IPS DF 4.7 (cell line): Measurements from ENCODE around the gene ATP1A1.

Experiments used
- DNase-seq: peaks from one replicate; pipeline ENCODE4 v3.0.0-alpha.2; 2013; ENCODE audit warnings: low spot score; ENCODE audit errors: extremely low read depth

The ATP1A1 gene

DNA sequence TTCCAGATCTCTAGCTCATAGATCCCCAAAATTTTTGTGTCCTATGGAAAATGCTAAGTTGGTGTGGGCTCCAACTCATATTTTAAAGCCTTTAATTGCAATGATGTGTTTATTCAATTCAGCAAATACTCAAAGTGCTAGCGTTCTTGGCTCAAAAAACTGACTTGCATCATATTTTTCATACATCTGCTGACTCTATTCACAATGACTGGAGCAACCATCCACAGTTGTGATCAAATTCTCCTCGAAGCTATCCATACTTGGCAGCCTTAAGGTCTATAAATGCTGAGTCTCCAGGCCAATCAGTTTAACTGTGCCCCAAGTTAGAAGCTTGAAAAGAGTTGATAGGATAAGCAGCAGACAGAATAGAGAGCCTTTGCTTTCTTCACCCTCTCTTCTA lies 2.9 kb upstream of the ATP1A1 start:
- DNase-seq: no peak

DNA sequence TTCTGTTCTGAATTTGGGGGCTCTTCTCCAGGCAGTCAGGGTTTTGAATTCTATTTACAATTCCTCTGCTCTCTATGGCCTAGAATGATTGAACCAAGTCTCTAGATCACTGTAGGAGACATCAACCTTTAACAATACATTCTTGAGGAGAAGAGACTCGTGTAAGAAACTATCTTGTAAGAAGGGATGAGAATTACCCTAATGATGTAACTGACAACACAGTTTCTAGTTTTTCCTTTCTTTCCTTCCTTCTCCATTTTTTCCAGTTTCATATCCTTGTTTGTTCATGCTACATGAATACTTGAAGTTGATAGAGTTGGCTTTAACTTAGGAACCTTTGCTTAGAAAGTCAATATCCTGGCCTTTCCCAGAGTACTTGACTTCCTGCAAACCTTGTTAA lies 1.3 kb upstream of the ATP1A1 start:
- DNase-seq: no peak

DNA sequence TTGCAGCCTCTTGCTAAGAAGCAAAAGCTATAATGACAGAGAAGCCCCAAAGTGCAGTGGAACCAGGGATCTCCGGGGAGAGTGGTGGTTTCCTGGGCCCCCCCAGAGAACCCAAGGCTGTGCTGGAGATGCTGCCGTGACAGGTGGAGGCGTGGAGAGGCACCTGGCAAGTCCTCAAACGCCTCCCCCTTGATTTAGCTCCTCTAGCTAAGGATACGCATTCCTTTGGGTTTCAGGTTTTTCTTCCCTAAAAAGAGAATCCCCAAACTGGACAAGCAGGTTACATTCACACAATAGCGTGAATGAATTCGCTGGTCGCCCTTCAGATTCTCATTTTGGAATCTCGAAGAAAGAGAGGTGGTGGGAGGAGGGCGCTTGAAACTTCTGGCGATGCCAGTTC lies 853 bp upstream of the ATP1A1 start:
- no peak for DNase-seq

DNA sequence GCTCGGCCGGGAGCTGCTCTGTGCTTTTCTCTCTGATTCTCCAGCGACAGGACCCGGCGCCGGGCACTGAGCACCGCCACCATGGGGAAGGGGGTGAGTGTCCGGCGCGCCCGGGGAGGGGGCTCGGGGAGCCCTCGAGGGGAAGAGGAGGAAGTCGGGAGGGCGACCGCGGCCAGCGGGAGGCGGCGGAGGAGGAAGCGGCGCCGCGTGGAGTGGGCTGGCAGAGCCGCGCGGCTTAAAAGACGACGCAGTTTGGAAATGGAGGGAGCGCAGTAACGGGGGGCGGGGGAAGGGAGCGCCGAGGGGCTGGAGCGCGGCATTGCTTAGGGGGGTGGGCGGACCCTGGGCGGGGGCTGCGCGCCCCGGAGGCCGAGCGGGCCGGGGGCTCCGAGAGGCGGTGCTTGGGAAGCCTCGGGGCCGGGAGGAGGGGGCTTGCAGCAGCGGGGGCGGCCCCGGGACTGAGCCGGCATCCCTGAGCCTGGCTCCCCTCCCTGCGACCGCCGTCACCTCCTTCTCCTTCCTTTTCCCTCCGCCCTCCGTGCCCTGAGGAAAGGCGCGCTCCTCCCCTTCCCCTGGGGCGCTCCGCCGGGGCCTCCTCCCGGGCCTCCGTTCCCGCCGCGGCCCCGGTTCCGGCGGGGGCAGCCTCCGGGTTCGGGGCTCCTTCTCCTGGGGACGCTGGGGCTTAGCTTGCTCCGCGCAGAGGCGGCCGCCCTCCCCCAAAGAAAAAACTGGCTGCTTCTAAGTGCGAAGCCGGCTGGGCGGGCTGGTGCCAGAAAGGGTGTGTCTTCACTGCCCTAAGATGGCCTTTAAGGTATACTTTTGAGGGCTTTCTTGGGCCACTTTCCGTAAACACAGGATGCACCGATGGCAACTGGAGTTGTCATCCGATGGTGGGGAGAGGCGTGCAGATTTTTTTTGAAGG lies 648 bp downstream of the ATP1A1 start:
- DNase-seq: no peak

DNA sequence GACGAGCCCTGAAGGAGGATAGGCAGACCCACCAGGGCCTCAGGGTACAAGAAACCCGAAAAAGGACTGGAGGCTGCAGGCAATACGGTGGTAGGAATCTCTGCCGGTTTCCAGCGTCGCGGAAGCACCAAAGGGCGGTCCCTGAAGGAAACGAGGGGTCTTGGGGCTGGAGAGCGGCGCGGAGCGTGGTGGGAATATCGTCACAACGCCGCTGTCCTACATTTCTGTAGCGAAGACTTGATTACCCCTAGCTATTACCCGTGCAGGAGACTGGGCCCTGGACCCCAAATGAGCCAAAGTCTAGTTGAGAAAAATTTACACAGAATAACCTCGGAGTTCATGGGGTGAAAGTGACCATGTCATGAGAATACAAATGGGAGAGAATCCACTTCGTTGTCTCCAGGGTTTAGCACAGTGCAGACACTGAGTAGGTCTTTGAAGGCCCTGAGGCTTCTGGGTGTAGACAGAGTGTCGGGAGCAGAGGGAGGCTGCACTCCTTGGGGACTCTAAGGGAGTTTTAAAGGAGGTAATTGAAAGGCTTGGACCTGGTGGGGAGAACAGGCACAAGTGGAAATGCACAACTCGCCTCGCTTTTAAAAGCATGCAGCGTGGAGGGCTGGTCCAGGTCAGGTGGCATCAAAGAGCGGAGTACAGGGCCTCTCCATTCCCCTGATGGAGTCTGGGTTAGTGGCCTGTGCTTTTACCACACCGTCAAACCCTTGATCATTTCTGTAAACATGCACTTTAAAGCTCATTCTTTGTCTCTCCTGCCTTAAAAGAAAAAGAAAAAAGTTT lies 1.5 kb downstream of the ATP1A1 start:
- DNase-seq: no peak

DNA sequence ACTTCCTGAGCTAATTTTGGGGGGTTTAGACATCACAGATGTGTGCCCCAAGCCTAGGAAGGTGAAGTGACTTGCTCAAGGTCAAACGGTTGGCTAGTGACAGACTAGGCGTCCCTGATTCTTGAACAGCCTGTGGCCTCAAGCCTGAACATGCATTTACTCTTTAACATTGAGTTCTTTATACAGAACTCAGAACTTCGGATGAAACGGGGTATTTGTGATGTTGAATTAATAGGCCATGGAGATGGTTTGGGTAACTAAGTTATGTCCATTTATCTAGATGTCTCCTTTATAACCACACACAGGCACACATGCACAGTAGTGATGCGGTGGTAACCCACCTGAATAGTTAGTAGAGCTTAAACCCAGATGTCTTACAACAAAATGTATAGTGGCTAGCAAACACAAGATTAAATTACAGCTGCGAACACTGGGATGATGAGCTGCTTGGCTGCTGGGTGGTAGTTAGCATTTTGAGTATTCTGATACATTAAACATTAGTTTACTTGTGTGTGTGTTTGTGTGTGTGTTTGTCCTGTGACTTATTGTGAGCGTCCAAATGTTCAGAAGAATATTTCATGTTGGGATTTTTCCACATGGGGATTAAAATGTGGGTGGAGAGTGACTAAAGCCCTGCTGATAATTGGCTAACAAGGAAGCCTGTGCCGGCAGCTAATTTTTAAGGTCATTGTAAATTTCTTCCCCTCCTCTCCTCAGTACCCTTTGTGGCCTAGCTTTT lies 2.3 kb downstream of the ATP1A1 start:
- DNase-seq: no peak

DNA sequence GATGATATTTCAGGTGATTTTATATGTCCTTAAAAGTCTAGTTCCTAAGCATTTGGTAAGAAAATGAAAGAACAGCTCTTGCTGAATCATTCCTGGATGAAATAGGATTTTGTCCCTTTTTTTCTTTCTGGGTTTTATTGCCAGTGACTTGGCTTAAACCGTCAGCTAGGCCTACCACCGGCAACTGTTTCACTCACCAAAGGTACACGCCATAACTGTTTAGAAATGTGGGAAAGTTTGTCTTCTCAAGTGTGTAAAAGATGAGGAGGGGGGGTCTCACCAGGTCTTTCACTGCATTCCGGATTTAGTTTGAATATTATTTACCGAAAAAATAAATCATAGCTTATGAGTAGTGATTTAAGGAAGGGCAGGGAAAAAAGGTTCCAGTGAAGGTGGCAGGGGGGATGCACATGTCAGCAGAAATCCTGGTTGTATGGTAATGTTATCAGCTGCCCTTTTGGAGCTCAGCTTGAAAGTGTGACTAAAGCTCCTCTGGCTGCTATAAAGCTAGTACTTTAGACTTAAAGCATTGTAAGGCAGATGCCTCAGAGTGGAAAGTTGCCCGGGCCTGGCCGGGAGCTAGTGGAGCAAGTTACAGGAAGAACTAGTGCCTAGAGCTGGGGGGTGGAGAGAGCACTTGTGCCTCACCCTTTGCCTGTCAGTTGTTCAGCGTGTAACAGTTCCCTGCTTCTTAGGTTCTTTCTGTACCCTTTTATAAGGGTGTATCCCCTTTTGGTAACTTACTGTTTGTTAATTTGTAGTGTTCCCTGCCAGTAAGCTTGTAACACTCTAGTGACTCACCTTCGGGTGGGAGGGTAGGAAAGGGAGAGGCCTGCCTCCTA lies 3.1 kb downstream of the ATP1A1 start:
- DNase-seq: no peak

DNA sequence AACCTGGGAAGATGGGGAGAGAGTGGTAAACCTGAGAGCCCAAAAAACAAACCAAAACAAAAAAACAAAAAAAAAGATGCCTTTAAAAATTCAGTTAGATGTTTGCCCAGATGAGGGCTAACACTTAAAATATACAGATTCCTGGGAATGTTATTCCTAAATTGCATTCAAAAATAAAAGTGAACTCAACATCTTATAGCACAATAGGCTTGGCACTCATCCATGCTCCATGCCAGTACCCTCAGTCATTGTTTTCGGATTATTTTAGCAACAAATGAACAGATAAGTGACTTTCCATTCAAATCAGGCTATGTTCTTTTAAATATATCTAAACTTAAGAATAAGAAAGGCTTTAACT lies 3.7 kb downstream of the ATP1A1 start:
- DNase-seq: no peak

DNA sequence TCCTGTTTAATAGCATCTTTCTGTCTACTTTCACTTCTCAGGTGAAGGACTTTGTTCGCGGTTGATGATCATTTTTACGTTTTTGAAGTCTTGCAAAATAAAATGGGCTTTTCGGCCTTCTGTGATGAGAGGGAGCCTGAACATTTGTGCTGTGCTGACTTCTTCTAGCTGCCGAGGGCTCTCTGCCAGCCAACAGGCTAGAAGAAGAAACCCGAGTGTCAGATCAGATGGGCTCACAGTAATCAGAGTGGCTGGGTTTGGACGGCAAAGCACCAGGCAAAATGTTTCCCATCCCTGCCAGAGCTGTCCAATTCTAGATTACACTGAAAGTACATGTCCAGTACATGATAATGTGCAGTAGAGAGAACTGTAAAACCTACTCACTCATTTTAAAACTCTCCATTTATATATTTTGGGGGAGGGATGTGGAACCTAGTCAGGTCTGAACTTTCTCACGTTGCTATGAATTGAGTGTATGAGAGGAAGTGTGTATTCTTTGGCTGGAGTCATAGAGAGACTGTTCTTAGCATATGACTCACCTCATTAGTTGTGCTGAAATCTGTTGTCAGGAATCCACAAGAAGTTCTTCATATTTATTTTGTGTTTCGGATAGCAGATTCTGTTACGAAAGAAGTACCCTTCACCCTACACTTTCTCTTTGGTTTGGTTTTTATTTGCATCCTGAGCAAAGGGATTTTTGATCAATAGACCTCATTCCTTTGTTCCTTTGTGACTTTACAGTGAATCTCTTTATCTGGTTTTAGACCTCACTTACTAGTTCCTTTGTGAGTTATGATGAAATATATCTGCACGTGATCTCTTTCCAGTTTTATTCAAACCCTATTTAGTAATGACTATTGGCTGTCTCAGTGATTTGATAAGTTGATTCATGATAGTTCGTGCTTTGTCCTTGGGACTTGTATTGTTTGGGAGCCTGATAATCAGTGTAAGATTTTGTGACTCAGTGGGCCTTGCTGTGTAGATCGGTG lies 4.8 kb downstream of the ATP1A1 start:
- no peak for DNase-seq

DNA sequence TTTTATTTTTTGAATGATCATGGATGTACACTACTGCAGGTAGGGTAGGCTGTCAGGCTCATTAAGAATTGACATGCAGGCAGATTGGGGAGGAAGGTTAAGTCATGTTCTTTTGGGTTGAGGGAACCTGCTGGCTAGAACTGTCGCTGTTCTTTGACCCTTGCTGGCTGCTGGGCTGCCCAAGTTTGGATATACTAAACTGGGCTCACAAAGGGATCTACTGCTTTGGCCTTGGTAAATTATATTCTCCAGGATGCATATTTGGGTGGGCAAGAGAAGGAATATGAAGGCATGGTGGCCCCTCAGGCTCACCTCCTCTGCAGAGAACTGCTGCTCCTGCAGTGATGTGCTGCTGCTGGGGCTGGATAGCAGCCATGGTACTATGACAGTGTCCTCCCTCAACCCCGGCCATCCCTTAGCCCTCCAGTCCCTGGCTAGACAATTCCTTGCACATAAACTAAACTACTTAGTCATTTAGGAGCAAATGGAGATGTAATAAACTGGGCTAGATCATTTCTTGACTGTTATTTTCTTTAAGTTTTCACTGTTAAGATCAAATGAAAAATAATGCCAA lies 6.1 kb downstream of the ATP1A1 start:
- DNase-seq: no peak

DNA sequence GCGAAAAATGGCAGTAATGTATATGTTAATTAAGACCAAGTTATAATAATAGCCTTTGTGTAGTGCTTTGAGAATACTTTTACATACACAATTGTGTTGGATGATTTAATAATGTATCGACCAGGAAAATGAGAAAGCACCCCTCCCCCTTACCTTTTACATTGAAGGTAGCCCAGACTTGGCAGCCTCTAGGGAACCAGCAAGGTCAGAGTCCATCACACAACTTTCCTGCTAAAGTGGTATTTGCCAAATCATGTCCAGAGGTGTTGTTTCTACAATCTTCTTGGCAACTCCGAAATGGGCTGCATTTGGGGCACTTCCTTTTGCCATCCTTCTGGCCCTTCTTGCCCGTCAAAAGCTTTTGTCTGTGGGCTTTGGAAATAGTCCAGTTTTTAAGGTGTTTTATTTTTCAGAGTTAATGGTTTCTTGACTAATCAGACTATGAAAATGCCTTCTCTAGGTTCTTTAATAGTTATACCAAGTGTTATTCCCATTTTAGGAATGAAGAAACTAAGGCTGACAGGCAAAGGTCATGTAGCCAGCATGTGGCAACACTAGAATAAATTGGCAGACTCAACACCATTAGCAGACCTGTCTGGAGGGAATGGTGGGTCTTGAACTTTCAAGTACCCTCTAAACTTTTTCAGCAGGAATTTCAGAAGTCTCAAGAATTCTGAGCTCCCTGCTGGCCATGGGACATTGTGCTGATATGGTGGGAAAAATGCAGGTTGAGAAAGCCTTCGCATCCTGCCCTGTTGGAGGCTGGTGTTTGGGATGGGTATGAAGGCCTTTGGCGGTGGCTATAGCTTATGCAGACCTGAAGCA lies 6.8 kb downstream of the ATP1A1 start:
- DNase-seq: no peak

DNA sequence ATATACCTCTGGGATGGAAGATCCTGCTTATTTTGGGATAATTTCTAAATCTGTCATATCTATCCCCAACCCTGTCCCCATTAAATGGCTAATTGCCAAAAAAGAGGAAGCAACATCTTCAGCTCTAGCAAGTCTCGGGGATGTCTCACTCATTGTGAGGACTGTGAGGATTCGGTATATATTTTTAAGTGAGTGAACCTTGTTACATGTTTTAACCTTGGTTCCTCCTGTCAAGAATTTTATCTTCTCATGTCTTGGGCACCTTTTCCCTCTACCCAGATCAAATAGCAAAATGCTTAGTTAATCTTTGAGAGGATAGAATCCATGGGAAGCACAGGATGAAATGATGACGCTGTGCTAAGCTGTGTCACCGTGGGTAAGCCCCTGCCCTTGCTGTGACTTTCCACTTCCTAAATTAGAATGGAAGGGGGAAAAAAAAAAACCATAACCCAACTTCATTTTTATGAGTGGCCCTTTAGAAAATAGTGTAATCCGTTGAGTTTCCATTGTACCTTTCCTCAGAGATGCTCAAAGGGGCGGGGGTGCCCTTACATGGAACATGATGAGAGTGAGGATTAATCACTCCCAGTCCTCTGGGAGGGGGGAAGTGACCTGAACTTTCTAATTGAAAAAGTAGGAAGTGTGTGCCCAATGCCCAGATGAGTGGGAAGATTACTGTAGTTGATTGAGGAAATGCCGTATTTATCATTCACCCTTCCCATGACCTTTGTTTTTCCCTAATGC lies 7.6 kb downstream of the ATP1A1 start:
- DNase-seq: no peak

DNA sequence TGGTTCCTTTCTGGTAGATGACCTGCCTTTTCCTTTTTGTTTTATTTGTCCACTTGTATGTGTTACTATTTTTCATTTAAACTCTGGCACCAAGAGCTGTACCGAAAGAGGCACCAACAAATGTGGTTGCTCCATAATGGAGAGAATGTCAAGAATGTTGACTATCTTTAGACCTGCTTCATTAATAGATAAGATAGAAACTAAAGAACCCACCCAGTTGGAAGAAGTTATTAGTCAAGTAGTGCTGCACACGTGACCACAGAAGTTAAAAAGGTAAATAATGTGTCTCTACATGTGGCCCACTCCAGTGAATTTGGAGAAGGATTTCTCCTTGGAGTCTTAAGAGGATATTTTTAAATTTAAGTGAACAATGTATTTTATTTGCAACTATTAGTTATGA lies 9.3 kb downstream of the ATP1A1 start:
- DNase-seq: no peak

DNA sequence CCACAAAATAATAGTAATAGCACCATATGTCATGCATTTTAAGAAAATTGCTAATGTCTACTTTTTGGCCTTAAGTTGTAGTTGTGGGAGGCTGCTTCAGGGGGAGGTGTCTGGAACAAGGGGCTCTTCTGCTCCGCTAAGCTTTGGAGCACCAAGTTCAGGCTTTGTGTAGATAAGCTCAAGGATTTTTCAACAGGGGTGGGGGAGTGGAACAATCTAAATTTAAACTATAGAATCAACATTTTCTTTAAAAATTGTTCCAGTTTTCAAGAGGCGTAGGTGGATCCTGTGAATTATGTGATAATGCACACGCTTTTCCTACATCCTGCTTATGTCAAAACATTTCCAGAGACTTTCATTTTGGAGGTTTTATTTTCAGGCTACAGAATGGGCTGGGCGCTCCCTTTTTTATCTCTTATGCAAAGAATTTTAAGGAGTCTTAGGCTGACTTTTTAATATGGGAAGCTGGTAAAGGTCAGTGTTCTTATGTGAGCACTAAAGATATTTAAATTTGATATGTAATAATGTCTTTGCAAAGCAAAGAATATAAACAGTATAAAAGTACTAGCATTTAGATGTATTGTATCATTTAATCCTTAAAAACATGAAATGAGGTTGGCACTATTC lies 9.9 kb downstream of the ATP1A1 start:
- DNase-seq: no peak

DNA sequence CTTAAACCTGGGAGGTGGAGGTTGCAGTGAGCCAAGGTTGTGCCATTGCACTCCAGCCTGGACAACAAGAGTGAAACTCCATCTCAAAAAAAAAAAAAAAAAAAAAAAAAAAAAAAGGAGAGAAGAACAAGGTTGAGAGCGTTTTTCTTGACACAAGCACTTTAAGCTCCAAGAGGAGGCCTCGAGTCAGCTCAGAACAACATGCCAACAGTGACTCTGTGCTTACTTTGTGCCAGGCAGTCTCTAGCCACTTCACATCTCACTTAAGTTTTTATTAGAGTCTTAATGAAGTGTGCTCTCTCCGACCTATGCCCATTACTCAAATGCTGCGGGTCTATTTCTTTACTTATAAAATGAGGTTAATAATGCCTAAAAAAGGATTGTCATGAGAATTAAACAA lies 13.0 kb downstream of the ATP1A1 start:
- no peak for DNase-seq

DNA sequence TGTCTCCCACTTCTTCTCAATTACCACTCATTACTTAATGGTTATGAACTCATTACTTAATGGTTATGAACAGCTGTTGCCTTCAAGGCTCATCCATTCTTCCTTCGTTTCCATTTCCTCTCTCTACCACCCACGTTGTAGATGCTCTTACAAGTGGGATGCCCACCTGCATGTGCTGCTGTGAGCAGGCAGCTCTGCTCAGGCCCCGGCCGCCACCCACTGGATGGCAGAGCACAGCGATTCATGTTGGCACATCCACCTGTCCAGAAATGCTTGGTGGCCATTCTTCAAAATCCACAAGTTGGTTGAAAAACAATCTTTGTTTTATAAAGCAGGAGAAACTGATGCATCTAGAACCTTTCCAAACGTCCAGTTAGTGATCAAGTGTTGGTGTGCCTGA lies 14.5 kb downstream of the ATP1A1 start:
- no peak for DNase-seq

DNA sequence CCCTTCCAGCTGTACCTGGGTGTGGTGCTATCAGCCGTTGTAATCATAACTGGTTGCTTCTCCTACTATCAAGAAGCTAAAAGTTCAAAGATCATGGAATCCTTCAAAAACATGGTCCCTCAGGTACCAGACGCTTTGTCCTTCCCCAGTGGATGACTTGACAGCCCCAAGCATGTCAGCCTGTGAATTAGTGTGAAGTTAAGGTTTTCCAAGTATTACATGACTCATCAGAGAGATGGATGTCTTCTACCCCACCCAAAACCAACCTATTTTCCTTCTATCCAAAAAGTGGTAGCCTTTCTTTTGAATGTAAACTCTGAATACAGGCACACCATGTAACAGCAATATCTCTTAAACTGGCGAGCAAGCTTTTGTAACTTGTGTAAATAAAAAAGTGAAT lies 15.1 kb downstream of the ATP1A1 start:
- no peak for DNase-seq

DNA sequence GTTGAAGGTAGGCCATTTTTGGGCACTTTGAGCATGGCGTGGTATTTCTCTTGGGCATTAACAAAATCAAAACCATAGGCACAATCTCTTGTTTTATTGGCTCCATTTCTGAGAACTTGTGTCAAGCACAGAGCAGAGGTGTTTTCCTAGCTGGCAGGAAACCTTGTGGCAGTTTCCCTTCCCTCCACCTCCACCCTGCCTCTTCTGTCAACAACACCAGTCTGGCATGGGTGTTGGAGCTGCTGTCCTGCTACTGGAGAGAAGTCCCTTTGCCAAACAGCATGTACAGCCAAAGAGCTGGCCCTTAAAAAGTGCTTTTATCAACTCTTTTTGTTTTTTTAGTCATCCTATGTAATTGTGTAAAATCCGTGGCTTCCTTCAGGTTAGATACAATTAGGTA lies 16.0 kb downstream of the ATP1A1 start:
- no peak for DNase-seq
